Thoracic aorta (tissue), 2 donors: ENCODE measurements around the gene RSBN1L. TPM values are rescaled to one million over a fixed set of nuclear protein-coding genes. Genes with fewer than 3 reads are reported as not detected.
"Not testable (repeated sequence)": the region's sequence is repeated elsewhere in the genome, so short reads cannot be mapped to it uniquely, and the experiment has no call there.

Experiments
- ATAC-seq: fragments of 150-250 bp; one replicate; pipeline ENCODE4 v1.8.0; 2017; ENCODE audit warnings: low read depth; ENCODE audit not compliant: insufficient number of reproducible peaks, low FRiP score
- DNase-seq: peaks from one replicate; pipeline ENCODE4 v3.0.0-alpha.2; 2020; ENCODE audit warnings: low spot score
- H3K27ac ChIP-seq, 2 donors: fragments of 200-600 bp; sonication (generic); 1 replicate in 1 of 2; 2 replicates in 1 of 2; pipeline ENCODE4 v1.5.1; 2016; ENCODE audit warnings: mild to moderate bottlenecking in 2 of 2, moderate library complexity in 2 of 2
- H3K27me3 ChIP-seq: fragments of 200-600 bp; sonication (generic); replicated peaks from 2 replicates; pipeline ENCODE4 v1.6.0; 2016; ENCODE audit warnings: mild to moderate bottlenecking; ENCODE audit not compliant: insufficient read depth
- H3K36me3 ChIP-seq: fragments of 200-600 bp; sonication (generic); one replicate; pipeline ENCODE4 v1.5.1; 2016
- H3K4me1 ChIP-seq, 2 donors: fragments of 200-600 bp; sonication (generic); 1 replicate in 1 of 2; 2 replicates in 1 of 2; pipeline versions ENCODE4 v1.5.1 to v1.6.0; 2016; ENCODE audit warnings: low read depth in 2 of 2, mild to moderate bottlenecking in 1 of 2; ENCODE audit not compliant: control insufficient read depth in 1 of 2
- H3K4me3 ChIP-seq: fragments of 200-600 bp; sonication (generic); 2 replicates; pipeline ENCODE4 v1.5.1; 2016; ENCODE audit warnings: mild to moderate bottlenecking
- H3K9me3 ChIP-seq: fragments of 200-600 bp; sonication (generic); 2 replicates; pipeline ENCODE4 v1.5.1; 2016
- total RNA-seq, 2 donors: library from RNA; depleted of rRNA; stranded (reverse); fragments of >200 nt; gene quantifications; one replicate each; pipeline versions ENCODE4 v1.1.0 to v1.2.3, GENCODE V29; 2016
- TF ChIP-seq, protein P1 (sequence below): fragments of 200-600 bp; sonication (generic); IDR thresholded peaks from one replicate; pipeline ENCODE4 v1.5.1; 2019; ENCODE audit warnings: antibody characterized with exemption

Gene RSBN1L
- total RNA-seq, 2 donors from 2014 or later = 14.8 to 27.7 TPM

DNA sequence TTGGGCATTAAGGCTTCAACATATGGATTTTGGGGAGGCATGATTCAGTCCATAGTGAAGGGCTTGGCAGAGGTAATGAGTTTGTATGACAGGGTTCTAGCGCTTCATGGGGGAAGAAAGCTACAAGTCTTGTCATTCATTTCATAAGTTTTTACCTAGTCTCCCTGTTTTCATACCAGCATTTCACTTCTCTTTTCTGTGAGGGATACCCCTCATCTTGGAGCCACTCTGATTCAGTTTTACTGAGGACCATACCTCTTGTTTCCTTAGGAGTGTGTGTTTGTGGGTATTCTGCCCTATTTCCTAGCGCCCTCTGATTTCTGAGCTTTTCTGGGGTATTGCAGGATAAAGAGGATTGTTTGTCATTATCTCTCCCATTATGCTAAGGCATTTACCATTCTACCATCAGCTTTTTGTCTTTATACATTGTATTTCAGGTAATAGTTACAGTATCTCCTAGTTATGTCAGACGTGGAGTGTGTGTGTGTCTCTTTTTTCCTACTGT is 6.8 kb downstream of the RSBN1L start:
- H3K27ac ChIP-seq = no peak overlapping the region
- ATAC-seq (no peak), DNase-seq (no peak)
- no peak overlapping the region for H3K4me3 ChIP-seq
- TF ChIP-seq, protein P1, sequence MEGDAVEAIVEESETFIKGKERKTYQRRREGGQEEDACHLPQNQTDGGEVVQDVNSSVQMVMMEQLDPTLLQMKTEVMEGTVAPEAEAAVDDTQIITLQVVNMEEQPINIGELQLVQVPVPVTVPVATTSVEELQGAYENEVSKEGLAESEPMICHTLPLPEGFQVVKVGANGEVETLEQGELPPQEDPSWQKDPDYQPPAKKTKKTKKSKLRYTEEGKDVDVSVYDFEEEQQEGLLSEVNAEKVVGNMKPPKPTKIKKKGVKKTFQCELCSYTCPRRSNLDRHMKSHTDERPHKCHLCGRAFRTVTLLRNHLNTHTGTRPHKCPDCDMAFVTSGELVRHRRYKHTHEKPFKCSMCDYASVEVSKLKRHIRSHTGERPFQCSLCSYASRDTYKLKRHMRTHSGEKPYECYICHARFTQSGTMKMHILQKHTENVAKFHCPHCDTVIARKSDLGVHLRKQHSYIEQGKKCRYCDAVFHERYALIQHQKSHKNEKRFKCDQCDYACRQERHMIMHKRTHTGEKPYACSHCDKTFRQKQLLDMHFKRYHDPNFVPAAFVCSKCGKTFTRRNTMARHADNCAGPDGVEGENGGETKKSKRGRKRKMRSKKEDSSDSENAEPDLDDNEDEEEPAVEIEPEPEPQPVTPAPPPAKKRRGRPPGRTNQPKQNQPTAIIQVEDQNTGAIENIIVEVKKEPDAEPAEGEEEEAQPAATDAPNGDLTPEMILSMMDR = no peak
- H3K4me1 ChIP-seq = peaks cover 28 to 51% of the 10 kb centered on the region in 2 donors
- no peaks in the 10 kb centered on the region for H3K36me3 ChIP-seq
- no peaks in the 10 kb centered on the region for H3K27me3 ChIP-seq
- no peaks in the 10 kb centered on the region for H3K9me3 ChIP-seq

GRCh38 chr7:77703669-77704068 is 7.4 kb downstream of the RSBN1L start:
- H3K4me1 ChIP-seq = peaks cover 23 to 51% of the 10 kb centered on the region in 2 donors
- not testable (repeated sequence) for ATAC-seq, H3K36me3 ChIP-seq, H3K9me3 ChIP-seq, H3K27ac ChIP-seq, DNase-seq, H3K4me3 ChIP-seq, H3K27me3 ChIP-seq

- ATAC-seq (no peak), DNase-seq (no peak)
- peaks cover 4 to 33% of the 10 kb centered on the region in 2 donors for H3K4me1 ChIP-seq
- H3K9me3 ChIP-seq = no peaks in the 10 kb centered on the region
- no peak overlapping the region for H3K4me3 ChIP-seq
- TF ChIP-seq, protein P1 = no peak
- H3K27me3 ChIP-seq = no peaks in the 10 kb centered on the region
- H3K27ac ChIP-seq = no peak overlapping the region
- peaks cover 2% of the 10 kb centered on the region for H3K36me3 ChIP-seq
Measured at GRCh38 chr7:77707504-77707992, 11.3 kb downstream of the RSBN1L start.

DNA sequence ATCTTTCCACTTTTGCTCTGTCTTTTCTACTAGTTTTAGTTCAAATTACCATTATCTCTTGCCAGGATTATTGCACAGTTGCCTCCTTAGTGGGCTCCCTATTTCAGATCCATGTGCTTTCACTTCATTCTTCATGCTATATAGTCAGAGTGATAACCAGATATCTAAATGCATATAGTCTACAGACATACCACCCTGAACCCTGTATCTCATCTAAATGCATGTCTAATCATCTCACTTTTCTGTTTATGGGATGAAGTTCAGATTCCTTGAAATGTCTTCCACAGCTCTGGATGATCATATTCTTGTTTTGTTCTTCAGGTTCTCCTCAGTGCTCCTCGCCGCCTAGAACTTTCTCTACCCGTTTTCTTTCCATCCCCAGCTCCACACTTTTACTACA is 13.8 kb downstream of the RSBN1L start:
- TF ChIP-seq, protein P1 = no peak
- DNase-seq = no peak
- no peak overlapping the region for H3K4me3 ChIP-seq
- peaks cover 2% of the 10 kb centered on the region for H3K36me3 ChIP-seq
- peaks cover 5 to 32% of the 10 kb centered on the region in 2 donors for H3K4me1 ChIP-seq
- no peaks in the 10 kb centered on the region for H3K9me3 ChIP-seq
- H3K27me3 ChIP-seq = no peaks in the 10 kb centered on the region
- no peak overlapping the region for H3K27ac ChIP-seq
- ATAC-seq = no peak

DNA sequence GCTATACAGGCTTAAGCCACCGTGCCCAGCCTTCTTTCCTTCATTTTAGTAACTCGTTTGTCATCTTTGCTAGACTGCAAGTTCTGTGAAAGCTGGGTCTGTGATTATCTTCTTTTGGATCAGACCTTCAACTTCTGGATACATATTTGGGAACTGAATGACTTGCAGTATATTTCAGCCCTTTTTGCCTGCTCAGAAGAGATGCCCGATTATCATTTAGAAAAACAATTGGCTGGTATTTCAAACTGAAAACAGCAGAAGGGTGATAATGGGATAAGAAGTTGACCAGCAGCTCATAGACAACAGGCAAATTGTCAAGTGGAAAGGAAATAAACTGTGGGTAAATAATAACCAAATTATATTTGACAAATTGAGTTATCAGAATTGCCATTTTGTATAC is 14.6 kb downstream of the RSBN1L start:
- no peaks in the 10 kb centered on the region for H3K9me3 ChIP-seq
- TF ChIP-seq, protein P1 = no peak
- no peak for ATAC-seq
- DNase-seq = no peak
- H3K4me1 ChIP-seq = peaks cover 5 to 36% of the 10 kb centered on the region in 2 donors
- H3K4me3 ChIP-seq = no peak overlapping the region
- H3K27ac ChIP-seq = no peak overlapping the region
- H3K36me3 ChIP-seq = peaks cover 2% of the 10 kb centered on the region
- H3K27me3 ChIP-seq = no peaks in the 10 kb centered on the region

- peaks cover 2% of the 10 kb centered on the region for H3K36me3 ChIP-seq
- H3K4me1 ChIP-seq = peaks cover 5 to 29% of the 10 kb centered on the region in 2 donors
- TF ChIP-seq, protein P1 = no peak
- ATAC-seq (no peak), DNase-seq (no peak)
- no peak overlapping the region for H3K4me3 ChIP-seq
- H3K9me3 ChIP-seq = no peaks in the 10 kb centered on the region
- H3K27ac ChIP-seq = no peak overlapping the region
- H3K27me3 ChIP-seq = no peaks in the 10 kb centered on the region
Measured at GRCh38 chr7:77714195-77714594, 17.9 kb downstream of the RSBN1L start.

GRCh38 chr7:77714931-77715330 is 18.7 kb downstream of the RSBN1L start:
- not testable (repeated sequence) for ATAC-seq
- H3K4me1 ChIP-seq = peaks cover 5 to 24% of the 10 kb centered on the region in 2 donors

More at GRCh38 chr7:77714931-77715330, 18.7 kb downstream of the RSBN1L start:
- H3K4me3 ChIP-seq, H3K27ac ChIP-seq, H3K36me3 ChIP-seq, DNase-seq, H3K9me3 ChIP-seq, H3K27me3 ChIP-seq: not testable (repeated sequence)
